Stimulated activated naive B cell treated with anti-CD40 and anti-IgM and Interleukin-4, amounts not matched to agents 10 μg/mL and 1 μg/mL and 100 μg/mL, for 72 hours (primary cell): ENCODE measurements around the gene EVA1A.

ENCODE experiments used
- ATAC-seq, 2 donors: fragments of 150-1000 bp; cut with Tn5 transposase; replicated peaks; 2 replicates each; pipeline ENCODE4 v1.10.0; 2021; ENCODE audit warnings: moderate library complexity in 1 of 2
- DNase-seq: peaks from one replicate; pipeline ENCODE4 v3.0.0; 2021
- H3K27ac Mint-ChIP-seq: one replicate; pipeline ENCODE4 v1.8.0; 2022; ENCODE audit warnings: mild to moderate bottlenecking, mixed read lengths
- H3K27me3 Mint-ChIP-seq, 2 donors: one replicate each; pipeline ENCODE4 v1.8.0; 2022; ENCODE audit warnings: mixed read lengths in 2 of 2
- H3K36me3 Mint-ChIP-seq, 2 donors: one replicate each; pipeline ENCODE4 v1.8.0; 2022; ENCODE audit warnings: mixed read lengths in 2 of 2, mild to moderate bottlenecking in 1 of 2
- H3K4me1 Mint-ChIP-seq, 2 donors: one replicate each; pipeline ENCODE4 v1.8.0; 2022; ENCODE audit warnings: mixed read lengths in 2 of 2, mild to moderate bottlenecking in 1 of 2
- H3K4me3 Mint-ChIP-seq, 2 donors: one replicate each; pipeline ENCODE4 v1.8.0; 2022; ENCODE audit warnings: mild to moderate bottlenecking in 2 of 2, mixed read lengths in 2 of 2, moderate library complexity in 1 of 2
- H3K9me3 Mint-ChIP-seq, 2 donors: one replicate each; pipeline ENCODE4 v1.8.0; 2022; ENCODE audit warnings: mixed read lengths in 2 of 2, mild to moderate bottlenecking in 1 of 2

Gene EVA1A

GRCh38 chr2:75528221-75528977 lies 32.3 kb downstream of the EVA1A start:
- no peaks in the 10 kb centered on the region for H3K4me1 Mint-ChIP-seq
- H3K27ac Mint-ChIP-seq: no peak overlapping the region
- H3K36me3 Mint-ChIP-seq: no peaks in the 10 kb centered on the region
- H3K4me3 Mint-ChIP-seq: no peak overlapping the region
- H3K9me3 Mint-ChIP-seq: peaks cover 0 to 2% of the 10 kb centered on the region in 2 donors
- ATAC-seq: no peak
- no peak for DNase-seq
- H3K27me3 Mint-ChIP-seq: peaks cover 13 to 20% of the 10 kb centered on the region in 2 donors

DNA sequence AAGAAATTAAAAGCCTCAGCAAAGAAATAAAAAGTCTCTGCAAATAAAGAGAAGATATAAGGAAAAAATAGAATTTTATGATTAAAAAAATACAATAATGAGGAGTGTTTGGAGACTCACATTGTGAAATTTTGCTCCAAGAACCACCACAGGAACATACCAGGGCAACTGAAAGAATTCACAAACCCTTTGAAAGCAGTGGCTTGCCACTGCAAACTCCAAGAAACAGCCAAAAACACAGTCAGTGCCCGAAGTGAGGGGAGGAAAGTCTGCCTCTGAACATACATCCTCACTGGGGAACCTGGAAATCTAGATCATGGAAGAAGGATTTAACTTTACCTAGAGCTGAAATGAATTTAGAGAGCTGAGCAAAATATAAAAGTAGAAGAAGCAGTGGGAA lies 33.1 kb downstream of the EVA1A start:
- Mint-ChIP-seq H3K27me3 (peaks cover 17 to 20% of the 10 kb centered on the region in 2 donors), H3K9me3 (peaks cover 0 to 2% of the 10 kb centered on the region in 2 donors), H3K27ac (no peak overlapping the region), H3K4me3 (no peak overlapping the region), H3K4me1 (no peaks in the 10 kb centered on the region), H3K36me3 (no peaks in the 10 kb centered on the region)
- DNase-seq: no peak
- no peak for ATAC-seq

GRCh38 chr2:75526842-75527241 lies 33.9 kb downstream of the EVA1A start:
- ATAC-seq: no peak
- peaks cover 13 to 14% of the 10 kb centered on the region in 2 donors for H3K27me3 Mint-ChIP-seq
- no peak overlapping the region for H3K4me3 Mint-ChIP-seq
- H3K9me3 Mint-ChIP-seq: peaks cover 0 to 2% of the 10 kb centered on the region in 2 donors
- DNase-seq: no peak
- no peaks in the 10 kb centered on the region for H3K36me3 Mint-ChIP-seq
- H3K27ac Mint-ChIP-seq: no peak overlapping the region
- H3K4me1 Mint-ChIP-seq: no peaks in the 10 kb centered on the region

- H3K36me3 Mint-ChIP-seq: no peaks in the 10 kb centered on the region
- ATAC-seq (no peak), DNase-seq (no peak)
- peaks cover 0 to 2% of the 10 kb centered on the region in 2 donors for H3K9me3 Mint-ChIP-seq
- no peak overlapping the region for H3K27ac Mint-ChIP-seq
- peaks cover 13 to 14% of the 10 kb centered on the region in 2 donors for H3K27me3 Mint-ChIP-seq
- H3K4me1 Mint-ChIP-seq: no peaks in the 10 kb centered on the region
- no peak overlapping the region for H3K4me3 Mint-ChIP-seq
These were observed 35.1 kb downstream of the EVA1A start for GRCh38 chr2:75525434-75526310.

GRCh38 chr2:75524276-75524911 lies 36.3 kb downstream of the EVA1A start:
- no peaks in the 10 kb centered on the region for H3K4me1 Mint-ChIP-seq
- peaks cover 13 to 14% of the 10 kb centered on the region in 2 donors for H3K27me3 Mint-ChIP-seq
- no peaks in the 10 kb centered on the region for H3K36me3 Mint-ChIP-seq
- no peak overlapping the region for H3K27ac Mint-ChIP-seq
- peaks cover 0 to 2% of the 10 kb centered on the region in 2 donors for H3K9me3 Mint-ChIP-seq
- DNase-seq: no peak
- no peak for ATAC-seq
- H3K4me3 Mint-ChIP-seq: no peak overlapping the region

- ATAC-seq (no peak), DNase-seq (no peak)
- H3K36me3 Mint-ChIP-seq: no peaks in the 10 kb centered on the region
These were observed 37.1 kb downstream of the EVA1A start for GRCh38 chr2:75523313-75524275.

GRCh38 chr2:75522543-75523312 lies 38.0 kb downstream of the EVA1A start:
- Mint-ChIP-seq H3K36me3 (no peaks in the 10 kb centered on the region), H3K4me3 (no peak overlapping the region), H3K27me3 (peaks cover 19 to 20% of the 10 kb centered on the region in 2 donors), H3K4me1 (no peaks in the 10 kb centered on the region), H3K9me3 (peaks cover 0 to 2% of the 10 kb centered on the region in 2 donors), H3K27ac (no peak overlapping the region)
- ATAC-seq (no peak), DNase-seq (no peak)

More at GRCh38 chr2:75523313-75524275, 37.1 kb downstream of the EVA1A start:
- H3K9me3 Mint-ChIP-seq: peaks cover 0 to 2% of the 10 kb centered on the region in 2 donors
- no peak overlapping the region for H3K27ac Mint-ChIP-seq
- H3K4me1 Mint-ChIP-seq: no peaks in the 10 kb centered on the region
- H3K27me3 Mint-ChIP-seq: peaks cover 16 to 20% of the 10 kb centered on the region in 2 donors
- no peak overlapping the region for H3K4me3 Mint-ChIP-seq

DNA sequence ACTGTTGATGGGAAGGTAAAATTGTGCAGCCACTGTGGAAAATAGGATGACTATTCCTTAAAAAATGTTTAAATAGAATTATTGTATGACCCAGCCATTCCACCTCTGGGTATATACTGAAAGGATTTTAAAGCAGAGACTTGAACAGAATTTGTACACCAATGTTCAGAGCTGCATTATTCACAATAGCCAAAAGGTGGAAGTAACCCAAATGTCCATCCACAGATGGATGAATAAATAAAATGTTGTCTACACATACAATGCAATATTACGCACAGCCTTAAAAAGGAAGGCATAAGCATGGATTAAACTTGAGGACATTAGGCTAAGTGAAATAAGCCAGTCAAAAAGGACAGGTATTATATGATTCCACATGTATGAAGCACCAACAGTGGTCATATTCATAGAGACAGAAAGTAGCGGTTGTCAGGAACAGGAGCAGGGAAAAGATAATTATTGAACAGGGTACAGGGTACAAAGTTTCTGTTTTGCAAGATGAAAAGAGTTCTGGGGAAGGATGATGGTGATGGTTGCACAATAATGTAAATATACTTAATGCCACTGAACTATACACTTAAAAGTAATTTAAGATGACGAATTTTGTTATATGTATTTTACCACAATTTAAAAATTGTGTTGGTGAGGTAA lies 39.4 kb downstream of the EVA1A start:
- no peaks in the 10 kb centered on the region for H3K4me1 Mint-ChIP-seq

GRCh38 chr2:75519843-75520242 lies 40.9 kb downstream of the EVA1A start:
- Mint-ChIP-seq H3K27ac (no peak overlapping the region), H3K36me3 (no peaks in the 10 kb centered on the region), H3K4me3 (no peak overlapping the region), H3K9me3 (no peaks in the 10 kb centered on the region), H3K4me1 (no peaks in the 10 kb centered on the region), H3K27me3 (peaks cover 18 to 27% of the 10 kb centered on the region in 2 donors)
- DNase-seq (no peak), ATAC-seq (no peak)

More for the DNA sequence above, 39.4 kb downstream of the EVA1A start:
- Mint-ChIP-seq H3K36me3 (no peaks in the 10 kb centered on the region), H3K27me3 (peaks cover 14 to 22% of the 10 kb centered on the region in 2 donors), H3K9me3 (no peaks in the 10 kb centered on the region), H3K27ac (no peak overlapping the region), H3K4me3 (no peak overlapping the region)
- no peak for DNase-seq
- no peak for ATAC-seq

DNA sequence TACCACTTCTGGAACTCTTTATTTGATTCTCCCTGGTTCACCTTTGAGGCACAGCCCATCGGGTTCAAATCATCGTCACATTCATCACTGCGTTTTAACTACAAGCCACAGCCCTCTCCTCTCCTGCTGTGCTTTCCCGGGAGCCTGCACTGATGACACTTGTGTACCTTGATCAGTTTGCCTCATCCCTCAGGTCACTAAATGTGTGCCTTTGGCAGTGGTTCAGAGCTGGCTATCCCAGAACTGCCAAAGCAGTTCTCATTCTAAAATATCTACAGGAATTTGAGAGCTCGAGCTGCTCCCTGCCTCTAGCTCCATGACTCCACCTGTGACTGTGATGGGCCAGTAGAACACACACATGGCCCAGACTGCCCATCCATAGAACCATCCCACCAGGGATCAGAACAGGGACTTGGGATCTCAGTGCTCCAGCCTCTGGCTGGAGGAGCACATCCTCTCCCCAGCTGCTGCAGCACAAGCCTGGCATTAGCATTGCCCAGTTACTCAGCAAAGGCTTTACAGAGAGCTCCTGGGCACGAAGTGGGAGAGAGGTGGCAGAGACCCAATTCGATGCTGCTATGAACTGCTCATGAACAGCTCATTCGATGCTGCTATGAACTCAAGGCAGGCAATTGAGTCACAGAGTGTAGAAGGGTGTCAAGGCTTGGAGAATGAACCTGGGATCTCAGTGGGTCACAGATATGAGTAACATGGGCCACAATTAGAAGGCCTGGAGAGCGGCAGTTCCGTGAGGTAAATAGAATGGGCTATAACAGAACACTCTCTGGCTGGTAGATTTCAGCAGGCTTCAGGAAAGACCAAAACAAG lies 41.9 kb downstream of the EVA1A start:
- H3K4me1 Mint-ChIP-seq: no peaks in the 10 kb centered on the region
- ATAC-seq: no peak

DNA sequence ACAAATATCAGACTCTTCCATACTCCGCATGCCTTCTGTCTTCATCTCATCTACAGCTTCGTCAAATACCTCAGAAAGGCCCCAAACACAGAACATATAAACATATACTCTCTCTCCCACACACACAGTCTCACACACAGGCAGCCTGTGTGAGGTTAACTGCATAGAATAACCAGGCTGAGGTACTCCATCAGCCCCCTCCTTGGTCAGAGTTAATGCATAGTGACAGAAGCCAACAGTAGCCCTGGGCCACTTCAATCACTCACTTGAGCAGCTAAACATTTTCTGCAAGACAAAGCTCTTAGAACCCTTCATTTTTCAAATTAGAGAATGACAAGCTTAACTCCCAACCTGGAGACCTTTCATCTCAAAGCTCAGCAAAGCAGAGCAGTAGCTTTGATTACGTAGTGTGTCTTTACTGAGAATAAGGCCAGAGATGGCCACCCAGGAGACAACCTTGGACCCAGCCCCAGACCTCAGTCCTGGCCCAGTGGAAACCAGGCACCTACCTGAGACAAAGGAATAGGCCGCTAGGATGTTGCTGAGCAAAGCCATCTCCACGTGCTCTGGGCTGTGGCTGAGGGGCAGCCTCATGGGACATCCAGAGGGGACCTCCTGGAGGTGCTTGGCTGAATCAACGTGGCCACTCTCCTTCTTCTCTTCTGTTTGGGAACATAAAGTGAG lies 43.0 kb downstream of the EVA1A start:
- Mint-ChIP-seq H3K27me3 (peaks cover 14 to 27% of the 10 kb centered on the region in 2 donors), H3K9me3 (peaks cover 2 to 6% of the 10 kb centered on the region in 2 donors), H3K4me3 (no peak overlapping the region), H3K27ac (no peak overlapping the region), H3K36me3 (peaks cover 0 to 2% of the 10 kb centered on the region in 2 donors), H3K4me1 (no peaks in the 10 kb centered on the region)
- no peak for DNase-seq
- no peak for ATAC-seq

More for the DNA sequence above, 41.9 kb downstream of the EVA1A start:
- H3K4me3 Mint-ChIP-seq: no peak overlapping the region
- no peaks in the 10 kb centered on the region for H3K36me3 Mint-ChIP-seq
- no peak for DNase-seq
- H3K27me3 Mint-ChIP-seq: peaks cover 18 to 27% of the 10 kb centered on the region in 2 donors
- H3K9me3 Mint-ChIP-seq: peaks cover 0 to 3% of the 10 kb centered on the region in 2 donors
- H3K27ac Mint-ChIP-seq: no peak overlapping the region
